HepG2 (cell line): ENCODE results near the gene FBF1. TPM values are rescaled to one million over a fixed set of nuclear protein-coding genes. Genes with fewer than 3 reads are reported as not detected.
A peak's percentile ranks its signal among the peaks of the same experiment; 100 is the strongest.

Experiments used
- EP300 ChIP-seq, 3 experiments: sonication (generic) in 1 of 3; formaldehyde crosslinking in 1 of 3; IDR thresholded peaks; 2 replicates each; pipeline versions ENCODE4 v1.5.1 to v1.6.1; 2011 to 2020; ENCODE audit warnings: low read depth in 2 of 3, low read length in 2 of 3, borderline replicate concordance in 1 of 3, improper control_type of control experiment in 1 of 3, mild to moderate bottlenecking in 1 of 3, missing genetic modification reagents in 1 of 3, moderate library complexity in 1 of 3
- HNRNPL ChIP-seq: fragments of 200-400 bp; formaldehyde crosslinking; IDR thresholded peaks from 2 replicates; pipeline ENCODE4 v1.6.1; 2017; ENCODE audit warnings: mild to moderate bottlenecking, low read depth, low read length
- RELA ChIP-seq: sonication (generic); formaldehyde crosslinking; IDR thresholded peaks from 2 replicates; pipeline ENCODE4 v1.4.0; 2020; ENCODE audit warnings: missing genetic modification reagents
- YEATS2 ChIP-seq: sonication (generic); formaldehyde crosslinking; IDR thresholded peaks from 2 replicates; pipeline ENCODE4 v1.4.0; 2020; ENCODE audit warnings: missing genetic modification reagents, borderline replicate concordance
- ZFP41 ChIP-seq: sonication (generic); formaldehyde crosslinking; IDR thresholded peaks from 2 replicates; pipeline ENCODE4 v1.4.0; 2020; ENCODE audit warnings: mild to moderate bottlenecking, missing genetic modification reagents, borderline replicate concordance
- ZMYM3 ChIP-seq: sonication (generic); formaldehyde crosslinking; IDR thresholded peaks from 2 replicates; pipeline ENCODE4 v1.5.1; 2020; ENCODE audit warnings: mild to moderate bottlenecking, missing genetic modification reagents
- ZNF121 ChIP-seq: sonication (generic); formaldehyde crosslinking; IDR thresholded peaks from 2 replicates; pipeline ENCODE4 v1.5.0; 2020; ENCODE audit warnings: mild to moderate bottlenecking, missing genetic modification reagents
- ZNF337 ChIP-seq: sonication (generic); formaldehyde crosslinking; IDR thresholded peaks from 2 replicates; pipeline ENCODE4 v1.5.1; 2020; ENCODE audit warnings: missing genetic modification reagents, low read depth, mild to moderate bottlenecking, borderline replicate concordance
- ZNF484 ChIP-seq: sonication (generic); formaldehyde crosslinking; IDR thresholded peaks from 2 replicates; pipeline ENCODE4 v1.5.1; 2020; ENCODE audit warnings: mild to moderate bottlenecking, low read depth, missing genetic modification reagents, borderline replicate concordance
- ZNF720 ChIP-seq: sonication (generic); formaldehyde crosslinking; IDR thresholded peaks from 2 replicates; pipeline ENCODE4 v1.4.0; 2020; ENCODE audit warnings: missing genetic modification reagents
- polyA plus RNA-seq, 8 experiments: library from polyadenylated mRNA; depleted of rRNA in 3 of 8; stranded (reverse) in 7 of 8; unstranded in 1 of 8; fragments of >200 nt; fragmentation: Illumina TruSeq in 4 of 8; extraction: Trizol in 4 of 8; gene quantifications; 2 replicates each; pipeline versions ENCODE4 v1.2.1 to v1.2.3, GENCODE V29; 2011 to 2016; ENCODE audit warnings: low read depth in 4 of 8, missing spikeins in 1 of 8, mixed read lengths in 1 of 8; ENCODE audit not compliant: insufficient read depth in 1 of 8
- total RNA-seq, 5 experiments: library from RNA; depleted of rRNA; stranded (reverse); fragments of >200 nt; fragmentation: Illumina TruSeq; extraction: Trizol; gene quantifications; 2 replicates each; pipeline ENCODE4 v1.2.3, GENCODE V29; 2016; ENCODE audit warnings: low read depth in 1 of 5
- TF ChIP-seq, protein P1 (sequence below): sonication (generic); formaldehyde crosslinking; IDR thresholded peaks from 2 replicates; pipeline ENCODE4 v1.8.0; 2023; ENCODE audit warnings: mild to moderate bottlenecking, missing genetic modification reagents
- TF ChIP-seq, protein P2 (sequence below): IDR thresholded peaks from 2 replicates; pipeline ENCODE4 v1.6.1; 2016; ENCODE audit warnings: missing compliant biosample characterization, missing genetic modification reagents, borderline replicate concordance
- TF ChIP-seq, protein P3 (sequence below): sonication (generic); formaldehyde crosslinking; IDR thresholded peaks from 2 replicates; pipeline ENCODE4 v1.5.0; 2020; ENCODE audit warnings: missing genetic modification reagents
- TF ChIP-seq, protein P4 (sequence below), 2 experiments: fragments of 450-650 bp in 1 of 2; sonication (generic) in 1 of 2; formaldehyde crosslinking in 1 of 2; IDR thresholded peaks; 2 replicates each; pipeline versions ENCODE4 v1.6.1 to v1.8.0; 2016 to 2022; ENCODE audit warnings: antibody characterized with exemption in 1 of 2, mild to moderate bottlenecking in 1 of 2, missing genetic modification reagents in 1 of 2

The FBF1 gene
- total and polyA plus RNA-seq, 2 of the 13 experiments (the other 11 are each of a cell fraction or from before 2014, with no cell fraction given): 2.4 to 8.1 TPM

DNA sequence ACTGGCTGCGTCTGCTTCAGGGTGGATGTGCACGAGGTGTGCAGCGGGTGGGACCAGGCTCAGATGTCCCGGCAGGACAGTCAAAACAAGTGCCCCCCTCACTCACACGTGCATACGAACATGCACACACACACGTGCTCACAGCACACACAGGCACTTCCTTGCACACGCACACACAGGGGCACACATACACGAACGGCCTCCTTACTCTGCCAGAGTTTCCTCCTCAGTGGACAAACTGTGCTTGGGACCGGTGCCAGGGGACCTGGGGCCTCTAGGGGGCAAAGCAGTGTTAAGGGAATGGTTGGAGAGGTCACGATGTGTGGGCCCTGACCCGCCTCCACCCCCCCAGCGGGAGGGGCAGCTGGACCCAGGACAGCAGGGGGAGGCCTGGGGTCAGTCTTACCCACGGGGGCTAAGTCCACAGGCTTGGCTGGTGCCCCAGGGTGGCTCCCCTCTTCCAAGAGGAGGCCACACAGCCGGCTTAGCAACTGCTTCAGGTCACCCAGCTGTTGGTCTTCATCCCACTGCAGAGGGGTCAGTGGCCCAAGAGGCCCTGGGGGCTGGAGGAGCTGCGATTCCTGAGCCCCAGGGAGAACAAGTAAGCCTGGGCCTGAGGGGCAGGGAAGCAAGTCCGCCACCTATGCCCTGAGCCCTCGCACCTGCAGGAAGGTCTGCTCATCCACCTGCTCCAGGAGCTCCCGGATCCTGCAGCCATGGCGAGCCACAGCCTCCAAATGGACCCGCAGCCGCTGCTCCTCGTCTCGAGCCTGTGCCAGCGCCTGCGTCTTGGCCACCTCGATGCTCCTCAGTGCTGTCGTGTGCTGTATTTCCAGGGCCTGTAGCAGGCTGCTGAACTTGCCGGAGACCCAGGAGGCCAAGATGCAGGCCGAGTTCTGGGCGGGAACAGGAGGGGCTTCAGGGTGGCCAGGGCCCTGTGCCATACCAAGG, 49.0 kb downstream of the FBF1 start (continued):
- TF ChIP-seq, protein P1, sequence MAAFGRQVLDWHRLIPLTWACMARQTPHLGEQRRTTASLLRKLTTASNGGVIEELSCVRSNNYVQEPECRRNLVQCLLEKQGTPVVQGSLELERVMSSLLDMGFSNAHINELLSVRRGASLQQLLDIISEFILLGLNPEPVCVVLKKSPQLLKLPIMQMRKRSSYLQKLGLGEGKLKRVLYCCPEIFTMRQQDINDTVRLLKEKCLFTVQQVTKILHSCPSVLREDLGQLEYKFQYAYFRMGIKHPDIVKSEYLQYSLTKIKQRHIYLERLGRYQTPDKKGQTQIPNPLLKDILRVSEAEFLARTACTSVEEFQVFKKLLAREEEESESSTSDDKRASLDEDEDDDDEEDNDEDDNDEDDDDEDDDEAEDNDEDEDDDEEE: peak; percentile 32; the same call in 1 of the 2 replicates
- TF ChIP-seq, protein P2, sequence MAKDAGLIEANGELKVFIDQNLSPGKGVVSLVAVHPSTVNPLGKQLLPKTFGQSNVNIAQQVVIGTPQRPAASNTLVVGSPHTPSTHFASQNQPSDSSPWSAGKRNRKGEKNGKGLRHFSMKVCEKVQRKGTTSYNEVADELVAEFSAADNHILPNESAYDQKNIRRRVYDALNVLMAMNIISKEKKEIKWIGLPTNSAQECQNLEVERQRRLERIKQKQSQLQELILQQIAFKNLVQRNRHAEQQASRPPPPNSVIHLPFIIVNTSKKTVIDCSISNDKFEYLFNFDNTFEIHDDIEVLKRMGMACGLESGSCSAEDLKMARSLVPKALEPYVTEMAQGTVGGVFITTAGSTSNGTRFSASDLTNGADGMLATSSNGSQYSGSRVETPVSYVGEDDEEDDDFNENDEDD (CRISPR knock-in tag): 0 out of 2 replicates have a peak, but pooled peaks have one; percentile 21
- TF ChIP-seq, protein P3, sequence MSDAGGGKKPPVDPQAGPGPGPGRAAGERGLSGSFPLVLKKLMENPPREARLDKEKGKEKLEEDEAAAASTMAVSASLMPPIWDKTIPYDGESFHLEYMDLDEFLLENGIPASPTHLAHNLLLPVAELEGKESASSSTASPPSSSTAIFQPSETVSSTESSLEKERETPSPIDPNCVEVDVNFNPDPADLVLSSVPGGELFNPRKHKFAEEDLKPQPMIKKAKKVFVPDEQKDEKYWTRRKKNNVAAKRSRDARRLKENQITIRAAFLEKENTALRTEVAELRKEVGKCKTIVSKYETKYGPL: no peak
- TF ChIP-seq ZFP41 (CRISPR knock-in tag) (no peak), HNRNPL (peak; percentile 91; the same call in 1 of the 2 replicates), ZMYM3 (CRISPR knock-in tag) (no peak), YEATS2 (peak; percentile 59), ZNF121 (CRISPR knock-in tag) (peak; percentile 96), RELA (CRISPR knock-in tag) (no peak), ZNF337 (CRISPR knock-in tag) (0 out of 2 replicates have a peak, but pooled peaks have one; percentile 42), ZNF484 (CRISPR knock-in tag) (no peak), EP300 (IDR thresholded peaks at IDR 0.05; ENCODE audit: low read depth in 2 of 2, low read length in 2 of 2) (peak in 1 of 2 experiments; percentile 50; a peak in 1 of 4 replicates), EP300 (CRISPR knock-in tag; IDR thresholded peaks at IDR 0.05; ENCODE audit: borderline replicate concordance) (no peak; the same call in 1 of the 2 replicates), ZNF720 (CRISPR knock-in tag) (no peak)
- TF ChIP-seq, protein P4, sequence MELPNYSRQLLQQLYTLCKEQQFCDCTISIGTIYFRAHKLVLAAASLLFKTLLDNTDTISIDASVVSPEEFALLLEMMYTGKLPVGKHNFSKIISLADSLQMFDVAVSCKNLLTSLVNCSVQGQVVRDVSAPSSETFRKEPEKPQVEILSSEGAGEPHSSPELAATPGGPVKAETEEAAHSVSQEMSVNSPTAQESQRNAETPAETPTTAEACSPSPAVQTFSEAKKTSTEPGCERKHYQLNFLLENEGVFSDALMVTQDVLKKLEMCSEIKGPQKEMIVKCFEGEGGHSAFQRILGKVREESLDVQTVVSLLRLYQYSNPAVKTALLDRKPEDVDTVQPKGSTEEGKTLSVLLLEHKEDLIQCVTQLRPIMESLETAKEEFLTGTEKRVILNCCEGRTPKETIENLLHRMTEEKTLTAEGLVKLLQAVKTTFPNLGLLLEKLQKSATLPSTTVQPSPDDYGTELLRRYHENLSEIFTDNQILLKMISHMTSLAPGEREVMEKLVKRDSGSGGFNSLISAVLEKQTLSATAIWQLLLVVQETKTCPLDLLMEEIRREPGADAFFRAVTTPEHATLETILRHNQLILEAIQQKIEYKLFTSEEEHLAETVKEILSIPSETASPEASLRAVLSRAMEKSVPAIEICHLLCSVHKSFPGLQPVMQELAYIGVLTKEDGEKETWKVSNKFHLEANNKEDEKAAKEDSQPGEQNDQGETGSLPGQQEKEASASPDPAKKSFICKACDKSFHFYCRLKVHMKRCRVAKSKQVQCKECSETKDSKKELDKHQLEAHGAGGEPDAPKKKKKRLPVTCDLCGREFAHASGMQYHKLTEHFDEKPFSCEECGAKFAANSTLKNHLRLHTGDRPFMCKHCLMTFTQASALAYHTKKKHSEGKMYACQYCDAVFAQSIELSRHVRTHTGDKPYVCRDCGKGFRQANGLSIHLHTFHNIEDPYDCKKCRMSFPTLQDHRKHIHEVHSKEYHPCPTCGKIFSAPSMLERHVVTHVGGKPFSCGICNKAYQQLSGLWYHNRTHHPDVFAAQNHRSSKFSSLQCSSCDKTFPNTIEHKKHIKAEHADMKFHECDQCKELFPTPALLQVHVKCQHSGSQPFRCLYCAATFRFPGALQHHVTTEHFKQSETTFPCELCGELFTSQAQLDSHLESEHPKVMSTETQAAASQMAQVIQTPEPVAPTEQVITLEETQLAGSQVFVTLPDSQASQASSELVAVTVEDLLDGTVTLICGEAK (IDR thresholded peaks at IDR 0.05): no peak
- TF ChIP-seq, protein P4 (CRISPR knock-in tag; IDR thresholded peaks at IDR 0.05): no peak; the same call in 1 of the 2 replicates
